ENCODE results near the gene KIF2A. TPM values are rescaled to one million over a fixed set of nuclear protein-coding genes. Genes with fewer than 3 reads are reported as not detected.

Gene KIF2A
- total RNA-seq, 1 experiment from 2014 or later, result 81.4 TPM

GRCh38 chr5:62341783-62342475 is 35.9 kb downstream of the KIF2A start:
- intact Hi-C loops (cut with micrococcal nuclease; ENCODE audit: unreplicated experiment), result no loop called here
- H3K27ac Mint-ChIP-seq (ENCODE audit: unreplicated experiment), result no peak overlapping the region
- peaks cover 20% of the 10 kb centered on the region for H3K4me1 Mint-ChIP-seq (ENCODE audit: low read depth, unreplicated experiment)
- peaks cover 8% of the 10 kb centered on the region for H3K36me3 Mint-ChIP-seq (ENCODE audit: insufficient read depth, unreplicated experiment)
- DNase-seq, result no peak
- no peaks in the 10 kb centered on the region for H3K9me3 Mint-ChIP-seq (ENCODE audit: low read depth, unreplicated experiment)
- no peak overlapping the region for H3K4me3 Mint-ChIP-seq (ENCODE audit: low read depth, unreplicated experiment)
- no peak for TF ChIP-seq CTCF (IDR thresholded peaks at IDR 0.05; ENCODE audit: unreplicated experiment)
- no TSS peak for BruUV-seq (replicated peaks)
- H3K27me3 Mint-ChIP-seq (ENCODE audit: unreplicated experiment), result no peaks in the 10 kb centered on the region
- CTCF ChIA-PET, result no interaction called here

DNA sequence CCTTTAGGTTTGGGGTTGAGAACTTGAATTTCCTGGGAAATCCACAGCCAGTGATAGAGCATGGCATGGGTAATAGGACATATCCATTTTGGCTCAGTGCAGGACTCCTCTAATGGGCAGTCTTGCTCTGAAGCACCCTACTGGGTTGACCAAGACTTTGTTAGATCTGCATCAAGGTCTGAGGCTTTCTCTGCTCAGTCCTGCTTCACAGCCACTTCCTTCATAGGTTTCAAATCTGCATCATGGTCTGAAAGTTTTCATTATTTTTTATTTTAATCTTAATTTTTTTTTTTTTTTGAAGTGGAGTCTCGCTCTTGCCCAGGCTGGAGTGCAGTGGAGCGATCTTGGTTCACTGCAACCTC is 36.5 kb downstream of the KIF2A start:
- no peak overlapping the region for H3K27ac Mint-ChIP-seq (ENCODE audit: unreplicated experiment)
- H3K4me3 Mint-ChIP-seq (ENCODE audit: low read depth, unreplicated experiment), result no peak overlapping the region
- intact Hi-C loops (cut with micrococcal nuclease; ENCODE audit: unreplicated experiment), result no loop called here
- peaks cover 8% of the 10 kb centered on the region for H3K36me3 Mint-ChIP-seq (ENCODE audit: insufficient read depth, unreplicated experiment)
- H3K27me3 Mint-ChIP-seq (ENCODE audit: unreplicated experiment), result no peaks in the 10 kb centered on the region
- no peaks in the 10 kb centered on the region for H3K9me3 Mint-ChIP-seq (ENCODE audit: low read depth, unreplicated experiment)
- peaks cover 20% of the 10 kb centered on the region for H3K4me1 Mint-ChIP-seq (ENCODE audit: low read depth, unreplicated experiment)
- no peak for DNase-seq
- no TSS peak for BruUV-seq (replicated peaks)
- CTCF ChIA-PET, result no interaction called here
- TF ChIP-seq CTCF (IDR thresholded peaks at IDR 0.05; ENCODE audit: unreplicated experiment), result no peak

DNA sequence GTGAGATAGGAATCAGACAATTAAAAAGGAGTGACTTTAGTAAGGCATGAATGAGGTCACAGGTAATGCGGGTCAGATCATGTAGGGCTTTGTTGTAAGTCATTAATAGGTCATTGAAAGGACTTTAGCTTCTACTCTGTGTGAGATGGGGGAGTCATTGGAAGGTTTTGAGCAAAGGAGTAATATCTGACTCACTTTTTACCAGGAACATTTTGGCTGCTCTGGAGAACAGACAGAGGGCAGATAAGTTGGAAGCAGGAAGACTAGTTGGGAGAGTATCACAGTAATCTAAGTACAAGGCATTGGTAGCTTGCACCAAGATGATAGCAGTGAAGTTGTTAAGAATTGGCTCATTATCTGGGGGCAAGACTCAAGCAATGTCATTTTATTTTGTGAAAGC is 37.4 kb downstream of the KIF2A start:
- TF ChIP-seq CTCF (IDR thresholded peaks at IDR 0.05; ENCODE audit: unreplicated experiment), result no peak
- no peak for DNase-seq
- peaks cover 8% of the 10 kb centered on the region for H3K36me3 Mint-ChIP-seq (ENCODE audit: insufficient read depth, unreplicated experiment)
- intact Hi-C loops (cut with micrococcal nuclease; ENCODE audit: unreplicated experiment), result no loop called here
- H3K27ac Mint-ChIP-seq (ENCODE audit: unreplicated experiment), result no peak overlapping the region
- no TSS peak for BruUV-seq (replicated peaks)
- H3K4me1 Mint-ChIP-seq (ENCODE audit: low read depth, unreplicated experiment), result peaks cover 20% of the 10 kb centered on the region
- no peaks in the 10 kb centered on the region for H3K9me3 Mint-ChIP-seq (ENCODE audit: low read depth, unreplicated experiment)
- H3K4me3 Mint-ChIP-seq (ENCODE audit: low read depth, unreplicated experiment), result no peak overlapping the region
- H3K27me3 Mint-ChIP-seq (ENCODE audit: unreplicated experiment), result no peaks in the 10 kb centered on the region
- CTCF ChIA-PET, result interaction anchor here (1.2 to 1.4 kb wide), 3 partner anchors 15 to 120 kb away, joined by 3 to 7 read pairs (median 4); partner anchors contain the start of gene DIMT1

DNA sequence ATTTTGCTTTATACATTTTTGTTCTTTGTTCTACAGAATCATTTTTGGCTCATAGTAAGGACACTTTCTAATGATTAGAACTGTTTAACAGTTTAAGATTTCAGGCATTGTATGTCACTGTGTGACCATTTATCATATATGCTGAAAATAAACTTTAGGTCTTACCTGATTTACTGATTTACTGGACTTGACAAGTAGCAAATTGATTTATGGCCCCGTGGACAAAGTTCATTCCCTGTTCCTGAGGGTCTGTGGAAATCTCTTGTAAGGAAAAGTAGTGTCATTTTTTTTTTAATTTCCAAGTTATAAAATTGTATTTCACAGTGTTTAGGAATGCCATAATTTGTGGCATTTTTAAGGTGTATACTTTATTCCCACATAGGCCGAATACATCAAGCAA is 40.7 kb downstream of the KIF2A start:
- H3K4me1 Mint-ChIP-seq (ENCODE audit: low read depth, unreplicated experiment), result peaks cover 17% of the 10 kb centered on the region
- intact Hi-C loops (cut with micrococcal nuclease; ENCODE audit: unreplicated experiment), result no loop called here
- H3K36me3 Mint-ChIP-seq (ENCODE audit: insufficient read depth, unreplicated experiment), result peaks cover 18% of the 10 kb centered on the region
- no peak overlapping the region for H3K27ac Mint-ChIP-seq (ENCODE audit: unreplicated experiment)
- no peak overlapping the region for H3K4me3 Mint-ChIP-seq (ENCODE audit: low read depth, unreplicated experiment)
- TF ChIP-seq CTCF (IDR thresholded peaks at IDR 0.05; ENCODE audit: unreplicated experiment), result no peak
- CTCF ChIA-PET, result no interaction called here
- no peaks in the 10 kb centered on the region for H3K9me3 Mint-ChIP-seq (ENCODE audit: low read depth, unreplicated experiment)
- no peaks in the 10 kb centered on the region for H3K27me3 Mint-ChIP-seq (ENCODE audit: unreplicated experiment)
- DNase-seq, result no peak
- BruUV-seq (replicated peaks), result no TSS peak
